Caco-2 (cell line): ENCODE results near the gene PDIA5. TPM values are rescaled to one million over a fixed set of nuclear protein-coding genes. Genes with fewer than 3 reads are reported as not detected.

Experiments
- BruUV-seq: library from RNA; stranded (reverse); fragments of 400-500 nt; replicated peaks from 2 replicates; lab custom pipeline; 2021; lab: Mats Ljungman, UMichigan
- CTCF ChIA-PET: fragments of 300-600 bp; sonication (Branson Sonifier 250); formaldehyde crosslinking; loops from one replicate; lab custom pipeline; 2022; ENCODE audit warnings: antibody characterized with exemption; lab: Charles Lee
- POLR2A ChIA-PET: fragments of 300-600 bp; sonication (Branson Sonifier 250); formaldehyde crosslinking; loops from one replicate; lab custom pipeline; 2022; ENCODE audit warnings: antibody characterized with exemption; lab: Charles Lee
- DNase-seq, 2 experiments: peaks; one replicate each; pipeline versions ENCODE4 v3.0.0 to v3.0.0-alpha.2; 2020 to 2022
- H3K27me3 ChIP-seq: replicated peaks from 2 replicates; pipeline ENCODE4 v1.6.0; 2011; ENCODE audit warnings: low read length; ENCODE audit not compliant: control insufficient read depth, insufficient read depth
- H3K36me3 ChIP-seq: 2 replicates; pipeline ENCODE4 v1.5.1; 2011; ENCODE audit warnings: low read length; ENCODE audit not compliant: control insufficient read depth, insufficient read depth
- H3K4me1 ChIP-seq: fragments of 250-450 bp; sonication (Bioruptor Pico); 2 replicates; pipeline ENCODE4 v1.5.1; 2020; ENCODE audit warnings: mild to moderate bottlenecking
- H3K4me3 ChIP-seq: 2 replicates; pipeline ENCODE4 v1.5.1; 2011; ENCODE audit warnings: low read depth, mild to moderate bottlenecking, control low read depth, low read length
- H3K9me3 ChIP-seq: fragments of 250-450 bp; sonication (Bioruptor Pico); 2 replicates; pipeline ENCODE4 v1.5.1; 2020; ENCODE audit warnings: mild to moderate bottlenecking, moderate library complexity
- H3K27ac Mint-ChIP-seq: one replicate; pipeline ENCODE4 v1.8.0; 2022; ENCODE audit warnings: mixed read lengths; ENCODE audit not compliant: unreplicated experiment
- H3K27me3 Mint-ChIP-seq: one replicate; pipeline ENCODE4 v1.8.0; 2022; ENCODE audit warnings: mixed read lengths; ENCODE audit not compliant: insufficient read depth, unreplicated experiment
- H3K36me3 Mint-ChIP-seq: one replicate; pipeline ENCODE4 v1.8.0; 2022; ENCODE audit warnings: mild to moderate bottlenecking, mixed read lengths; ENCODE audit not compliant: insufficient read depth, unreplicated experiment
- H3K4me1 Mint-ChIP-seq: one replicate; pipeline ENCODE4 v1.8.0; 2022; ENCODE audit warnings: low read depth, mixed read lengths; ENCODE audit not compliant: unreplicated experiment
- H3K4me3 Mint-ChIP-seq: one replicate; pipeline ENCODE4 v1.8.0; 2022; ENCODE audit warnings: mild to moderate bottlenecking, moderate library complexity, mixed read lengths; ENCODE audit not compliant: unreplicated experiment
- H3K9me3 Mint-ChIP-seq: one replicate; pipeline ENCODE4 v1.8.0; 2022; ENCODE audit warnings: mixed read lengths; ENCODE audit not compliant: unreplicated experiment
- intact Hi-C: fragments of 100-400 bp; cut with micrococcal nuclease; formaldehyde crosslinking; loops from one replicate; pipeline ENCODE4 v1.10.0; 2022; ENCODE audit not compliant: unreplicated experiment
- total RNA-seq: library from RNA; stranded (reverse); gene quantifications from 2 replicates; pipeline ENCODE4 v1.2.3, GENCODE V29; 2022
- TF ChIP-seq, protein P1 (sequence below), 2 experiments: fragments of 200-600 bp in 1 of 2; IDR thresholded peaks; 1 replicate in 1 of 2; 2 replicates in 1 of 2; pipeline versions ENCODE4 v1.5.1 to v1.8.0; 2011 to 2022; ENCODE audit warnings: antibody characterized with exemption in 1 of 2, control low read depth in 1 of 2, inconsistent platforms in 1 of 2, low read depth in 1 of 2, low read length in 1 of 2, mild to moderate bottlenecking in 1 of 2, moderate library complexity in 1 of 2; ENCODE audit not compliant: insufficient read depth in 1 of 2, severe bottlenecking in 1 of 2, unreplicated experiment in 1 of 2

Gene PDIA5
- total RNA-seq, 1 experiment from 2014 or later = 48.2 TPM

DNA sequence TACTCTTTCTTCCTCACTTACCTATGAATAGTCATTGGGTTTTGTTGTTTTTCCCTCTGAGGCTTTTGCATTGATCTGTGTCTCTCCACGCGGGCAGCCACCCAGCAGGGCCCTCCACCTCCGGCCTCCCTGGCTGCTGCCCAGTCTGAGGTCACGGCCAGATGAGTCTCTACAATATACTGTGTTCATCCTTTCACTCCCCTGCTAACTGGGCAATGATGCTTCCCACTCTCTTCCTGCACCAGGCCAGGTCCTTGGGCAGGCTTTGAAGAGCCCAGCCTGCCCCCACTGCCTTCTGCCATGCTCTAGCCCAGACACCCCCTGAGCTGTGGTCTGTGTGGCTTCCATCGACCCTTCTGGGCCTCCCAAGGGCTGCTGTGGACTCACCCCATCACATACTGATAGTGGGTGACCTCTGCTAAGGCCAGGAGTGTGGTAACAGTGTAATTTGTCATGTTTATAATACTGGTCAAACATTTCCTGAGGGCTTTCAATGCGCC lies 18.0 kb downstream of the PDIA5 start:
- no TSS peak for BruUV-seq
- Mint-ChIP-seq H3K9me3 (no peaks in the 10 kb centered on the region), H3K4me1 (peaks cover 33% of the 10 kb centered on the region), H3K36me3 (peaks cover 11% of the 10 kb centered on the region), H3K4me3 (no peak overlapping the region), H3K27me3 (no peaks in the 10 kb centered on the region), H3K27ac (peak overlapping the region; percentile 29)
- POLR2A ChIA-PET = no interaction called here
- DNase-seq = peak in 1 of 2 experiments; percentile 13
- no peaks in the 10 kb centered on the region for H3K27me3 ChIP-seq
- no peaks in the 10 kb centered on the region for H3K9me3 ChIP-seq
- TF ChIP-seq, protein P1, sequence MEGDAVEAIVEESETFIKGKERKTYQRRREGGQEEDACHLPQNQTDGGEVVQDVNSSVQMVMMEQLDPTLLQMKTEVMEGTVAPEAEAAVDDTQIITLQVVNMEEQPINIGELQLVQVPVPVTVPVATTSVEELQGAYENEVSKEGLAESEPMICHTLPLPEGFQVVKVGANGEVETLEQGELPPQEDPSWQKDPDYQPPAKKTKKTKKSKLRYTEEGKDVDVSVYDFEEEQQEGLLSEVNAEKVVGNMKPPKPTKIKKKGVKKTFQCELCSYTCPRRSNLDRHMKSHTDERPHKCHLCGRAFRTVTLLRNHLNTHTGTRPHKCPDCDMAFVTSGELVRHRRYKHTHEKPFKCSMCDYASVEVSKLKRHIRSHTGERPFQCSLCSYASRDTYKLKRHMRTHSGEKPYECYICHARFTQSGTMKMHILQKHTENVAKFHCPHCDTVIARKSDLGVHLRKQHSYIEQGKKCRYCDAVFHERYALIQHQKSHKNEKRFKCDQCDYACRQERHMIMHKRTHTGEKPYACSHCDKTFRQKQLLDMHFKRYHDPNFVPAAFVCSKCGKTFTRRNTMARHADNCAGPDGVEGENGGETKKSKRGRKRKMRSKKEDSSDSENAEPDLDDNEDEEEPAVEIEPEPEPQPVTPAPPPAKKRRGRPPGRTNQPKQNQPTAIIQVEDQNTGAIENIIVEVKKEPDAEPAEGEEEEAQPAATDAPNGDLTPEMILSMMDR (IDR thresholded peaks at IDR 0.05; ENCODE audit: insufficient read depth in 1 of 2, low read depth in 1 of 2, low read length in 1 of 2, severe bottlenecking in 1 of 2, unreplicated experiment in 1 of 2) = no peak
- no peak overlapping the region for H3K4me3 ChIP-seq
- peaks cover 1% of the 10 kb centered on the region; the same call in 1 of the 2 replicates for H3K36me3 ChIP-seq
- H3K4me1 ChIP-seq = peaks cover 53% of the 10 kb centered on the region
- intact Hi-C loops = loop anchor here (5.0 kb wide), 1 partner anchor 47 kb away; no protein-coding TSS in a partner anchor
- CTCF ChIA-PET = interaction anchor here (1.0 kb wide), 1 partner anchor 14 kb away, joined by 3 read pairs; no protein-coding TSS in a partner anchor

DNA sequence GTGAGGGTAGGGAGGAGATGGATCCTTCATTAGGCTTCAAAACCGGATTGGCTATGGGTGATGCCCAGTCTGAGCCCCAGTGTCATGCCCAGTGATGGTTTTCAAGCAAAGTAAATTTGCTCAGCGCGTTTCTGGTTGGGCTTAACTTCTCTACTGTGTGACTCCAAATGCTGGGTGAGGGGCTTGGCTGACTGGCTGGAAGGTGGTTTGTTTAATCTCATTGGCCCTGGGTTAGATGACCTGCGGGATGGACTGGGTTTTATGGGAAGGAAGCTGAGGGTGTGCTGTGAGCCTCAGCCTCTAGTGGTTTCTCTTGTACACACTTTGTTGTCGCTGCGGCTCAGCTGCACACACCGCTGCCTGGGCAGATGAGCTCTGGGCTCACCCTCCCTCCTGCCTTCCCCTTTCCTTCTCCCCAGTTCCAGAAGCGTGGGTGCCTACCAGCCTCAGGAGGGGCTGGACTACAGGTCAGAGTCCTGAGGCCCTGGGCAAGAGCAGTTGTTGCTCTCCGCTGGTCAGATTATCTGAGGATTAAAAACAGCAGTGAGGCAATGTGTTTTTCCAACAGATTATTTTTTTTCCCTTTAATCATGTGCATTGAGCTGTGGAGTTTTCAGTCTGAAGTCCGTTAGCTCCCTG lies 18.6 kb downstream of the PDIA5 start:
- H3K4me1 Mint-ChIP-seq = peaks cover 33% of the 10 kb centered on the region
- no peak overlapping the region for H3K4me3 Mint-ChIP-seq
- no peaks in the 10 kb centered on the region for H3K9me3 Mint-ChIP-seq
- Histone ChIP-seq H3K36me3 (peaks cover 1% of the 10 kb centered on the region; the same call in 1 of the 2 replicates), H3K9me3 (no peaks in the 10 kb centered on the region), H3K4me1 (peaks cover 47% of the 10 kb centered on the region), H3K27me3 (no peaks in the 10 kb centered on the region), H3K4me3 (no peak overlapping the region)
- intact Hi-C loops = no loop called here
- DNase-seq = peak; percentile 12 to 46
- TF ChIP-seq, protein P1 (IDR thresholded peaks at IDR 0.05; ENCODE audit: insufficient read depth in 1 of 2, low read depth in 1 of 2, low read length in 1 of 2, severe bottlenecking in 1 of 2, unreplicated experiment in 1 of 2) = no peak
- peaks cover 11% of the 10 kb centered on the region for H3K36me3 Mint-ChIP-seq
- CTCF ChIA-PET = interaction anchor here (1.0 kb wide), 1 partner anchor 14 kb away, joined by 3 read pairs; no protein-coding TSS in a partner anchor
- H3K27me3 Mint-ChIP-seq = no peaks in the 10 kb centered on the region
- peak overlapping the region; percentile 29 for H3K27ac Mint-ChIP-seq
- POLR2A ChIA-PET = interaction anchor here (0.6 kb wide), 1 partner anchor 57 kb away, joined by 3 read pairs; no protein-coding TSS in a partner anchor
- no TSS peak for BruUV-seq

DNA sequence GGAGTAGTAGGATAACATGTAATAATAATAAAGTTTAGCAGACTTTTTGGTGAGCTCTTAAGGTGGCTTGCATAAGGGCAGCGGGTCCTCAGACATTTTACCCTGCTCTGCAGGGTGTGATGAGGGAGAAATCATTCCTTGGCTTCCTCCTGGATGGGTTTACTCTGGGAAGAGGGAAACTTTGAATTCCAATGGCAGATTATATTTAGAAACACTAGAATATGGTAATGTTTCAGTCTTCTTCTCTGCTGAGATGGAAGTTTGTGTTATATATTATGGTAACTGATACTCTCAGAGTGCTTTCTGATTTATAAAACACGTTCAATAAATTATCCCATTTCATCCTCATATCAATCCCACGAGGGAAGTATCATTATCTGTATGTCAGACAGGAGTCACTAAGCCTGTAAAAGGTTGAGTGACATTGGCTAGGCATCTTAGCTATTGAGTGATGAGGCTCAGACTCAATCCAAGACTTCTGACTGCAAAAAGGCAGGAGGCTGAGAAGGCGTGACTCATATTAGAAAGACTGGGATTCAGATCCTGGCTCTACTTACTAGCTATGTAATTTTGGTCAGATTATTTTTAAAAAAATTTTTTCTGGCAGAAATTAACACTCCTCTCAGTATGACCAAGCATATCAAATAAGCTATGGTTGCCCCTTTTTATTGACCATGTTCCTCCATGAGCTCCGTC lies 19.3 kb downstream of the PDIA5 start:
- CTCF ChIA-PET = interaction anchor here (1.0 kb wide), 1 partner anchor 15 kb away, joined by 3 read pairs; no protein-coding TSS in a partner anchor
- Mint-ChIP-seq H3K9me3 (no peaks in the 10 kb centered on the region), H3K4me3 (no peak overlapping the region), H3K36me3 (peaks cover 11% of the 10 kb centered on the region), H3K27me3 (no peaks in the 10 kb centered on the region), H3K4me1 (peaks cover 33% of the 10 kb centered on the region), H3K27ac (no peak overlapping the region)
- H3K36me3 ChIP-seq = peaks cover 1% of the 10 kb centered on the region; the same call in 1 of the 2 replicates
- H3K4me1 ChIP-seq = peaks cover 41% of the 10 kb centered on the region
- intact Hi-C loops = no loop called here
- TF ChIP-seq, protein P1 (IDR thresholded peaks at IDR 0.05; ENCODE audit: insufficient read depth in 1 of 2, low read depth in 1 of 2, low read length in 1 of 2, severe bottlenecking in 1 of 2, unreplicated experiment in 1 of 2) = no peak
- no peaks in the 10 kb centered on the region for H3K27me3 ChIP-seq
- H3K4me3 ChIP-seq = no peak overlapping the region
- no peak for DNase-seq
- POLR2A ChIA-PET = interaction anchor here (0.6 kb wide), 1 partner anchor 57 kb away, joined by 3 read pairs; no protein-coding TSS in a partner anchor
- H3K9me3 ChIP-seq = no peaks in the 10 kb centered on the region
- no TSS peak for BruUV-seq
